Mesenchymal stem cell (in vitro differentiated cells and primary cell): ENCODE results near the gene ACVR1.
A peak's percentile ranks its signal among the peaks of the same experiment; 100 is the strongest.

ENCODE experiments used
- DNase-seq: peaks from one replicate; pipeline ENCODE4 v3.0.0-alpha.2; 2013
- H2AFZ ChIP-seq: one replicate; pipeline ENCODE4 v1.6.1; 2013; ENCODE audit warnings: low read depth, mild to moderate bottlenecking, control low read depth, inconsistent platforms, low read length, moderate library complexity
- H2AK5ac ChIP-seq: 2 replicates; pipeline ENCODE4 v1.6.1; 2013; ENCODE audit warnings: low read length, moderate library complexity, mild to moderate bottlenecking, inconsistent platforms; ENCODE audit not compliant: severe bottlenecking
- H2BK120ac ChIP-seq: one replicate; pipeline ENCODE4 v1.6.1; 2013; ENCODE audit warnings: low read depth, mild to moderate bottlenecking, inconsistent platforms, low read length, moderate library complexity
- H2BK12ac ChIP-seq, 2 experiments: one replicate each; pipeline ENCODE4 v1.6.1; 2013; ENCODE audit warnings: inconsistent platforms in 2 of 2, low read length in 2 of 2, mild to moderate bottlenecking in 2 of 2, moderate library complexity in 2 of 2, control low read depth in 1 of 2
- H2BK15ac ChIP-seq: one replicate; pipeline ENCODE4 v1.6.1; 2013; ENCODE audit warnings: mild to moderate bottlenecking, low read depth, inconsistent platforms; ENCODE audit not compliant: poor library complexity, severe bottlenecking
- H2BK5ac ChIP-seq: 2 replicates; pipeline ENCODE4 v1.6.1; 2013; ENCODE audit warnings: low read depth, mild to moderate bottlenecking, low read length, control low read depth, inconsistent platforms; ENCODE audit not compliant: poor library complexity, severe bottlenecking
- H3K14ac ChIP-seq, 2 experiments: one replicate each; pipeline ENCODE4 v1.6.1; 2013; ENCODE audit warnings: inconsistent platforms in 2 of 2, low read length in 2 of 2, control low read depth in 1 of 2, mild to moderate bottlenecking in 1 of 2, moderate library complexity in 1 of 2
- H3K18ac ChIP-seq, 2 experiments: one replicate each; pipeline ENCODE4 v1.6.1; 2013; ENCODE audit warnings: inconsistent platforms in 2 of 2, low read length in 2 of 2, control low read depth in 1 of 2, low read depth in 1 of 2, mild to moderate bottlenecking in 1 of 2
- H3K23ac ChIP-seq, 2 experiments: one replicate each; pipeline ENCODE4 v1.6.1; 2013; ENCODE audit warnings: inconsistent platforms in 2 of 2, low read length in 2 of 2, mild to moderate bottlenecking in 2 of 2, moderate library complexity in 2 of 2, control low read depth in 1 of 2
- H3K27ac ChIP-seq: 2 replicates; pipeline ENCODE4 v1.5.1; 2013; ENCODE audit warnings: mild to moderate bottlenecking, moderate library complexity, low read length, control low read depth, inconsistent platforms; ENCODE audit not compliant: poor library complexity, severe bottlenecking
- H3K27me3 ChIP-seq, 2 experiments: 2 replicates each; pipeline versions ENCODE4 v1.6.1 to v1.7.0; 2013; ENCODE audit warnings: low read length in 2 of 2, mild to moderate bottlenecking in 2 of 2, moderate library complexity in 2 of 2, control low read depth in 1 of 2, inconsistent platforms in 1 of 2; ENCODE audit not compliant: control insufficient read depth in 1 of 2, insufficient read depth in 1 of 2
- H3K36me3 ChIP-seq, 2 experiments: 2 replicates each; pipeline versions ENCODE4 v1.6.1 to v1.7.0; 2013; ENCODE audit warnings: low read length in 2 of 2, control low read depth in 1 of 2, inconsistent platforms in 1 of 2, low read depth in 1 of 2, mild to moderate bottlenecking in 1 of 2; ENCODE audit not compliant: insufficient read depth in 2 of 2, control insufficient read depth in 1 of 2
- H3K4ac ChIP-seq, 2 experiments: one replicate each; pipeline ENCODE4 v1.6.1; 2013; ENCODE audit warnings: inconsistent platforms in 2 of 2, low read length in 2 of 2, mild to moderate bottlenecking in 2 of 2, moderate library complexity in 2 of 2, control low read depth in 1 of 2, low read depth in 1 of 2
- H3K4me1 ChIP-seq: 2 replicates; pipeline ENCODE4 v1.6.1; 2013; ENCODE audit warnings: low read depth, low read length, control low read depth; ENCODE audit not compliant: control insufficient read depth, insufficient read depth
- H3K4me2 ChIP-seq: 2 replicates; pipeline ENCODE4 v1.6.1; 2013; ENCODE audit warnings: low read length, mild to moderate bottlenecking, inconsistent platforms; ENCODE audit not compliant: poor library complexity, severe bottlenecking
- H3K4me3 ChIP-seq, 2 experiments: 2 replicates each; pipeline versions ENCODE4 v1.5.1 to v1.7.0; 2013; ENCODE audit warnings: low read length in 2 of 2, mild to moderate bottlenecking in 2 of 2, control low read depth in 1 of 2, low read depth in 1 of 2; ENCODE audit not compliant: insufficient read depth in 1 of 2
- H3K79me1 ChIP-seq: replicated peaks from 2 replicates; pipeline ENCODE4 v1.6.1; 2013; ENCODE audit warnings: mild to moderate bottlenecking, control low read depth, low read length, inconsistent platforms; ENCODE audit not compliant: poor library complexity, severe bottlenecking
- H3K9ac ChIP-seq: 2 replicates; pipeline ENCODE4 v1.7.0; 2013; ENCODE audit warnings: mild to moderate bottlenecking, low read length, moderate library complexity
- H3K9me3 ChIP-seq: 2 replicates; pipeline ENCODE4 v1.7.0; 2013; ENCODE audit warnings: mild to moderate bottlenecking, low read length; ENCODE audit not compliant: control insufficient read depth
- H4K8ac ChIP-seq: one replicate; pipeline ENCODE4 v1.6.1; 2013; ENCODE audit warnings: inconsistent platforms, mild to moderate bottlenecking, low read length, moderate library complexity
- H4K91ac ChIP-seq: one replicate; pipeline ENCODE4 v1.6.1; 2013; ENCODE audit warnings: mild to moderate bottlenecking, low read length, inconsistent platforms
- WGBS: methylation state at CpG from one replicate; pipeline ENCODE4 v1.1.7; 2013; ENCODE audit warnings: mixed read lengths; 5-methylcytosine and 5-hydroxymethylcytosine counted together

The ACVR1 gene

GRCh38 chr2:157761520-157761919, 114.6 kb downstream of the ACVR1 start:
- no peaks in the 10 kb centered on the region for H3K27me3 ChIP-seq
- H3K9ac ChIP-seq: no peak overlapping the region
- no peak overlapping the region for H2BK5ac ChIP-seq
- H2AK5ac ChIP-seq: no peak overlapping the region
- H3K14ac ChIP-seq: no peak overlapping the region
- H2BK15ac ChIP-seq: no peak overlapping the region
- H3K23ac ChIP-seq: no peak overlapping the region
- no peak overlapping the region for H4K91ac ChIP-seq
- no peak overlapping the region for H2BK12ac ChIP-seq
- H3K4me2 ChIP-seq: no peak overlapping the region
- H3K4me1 ChIP-seq: no peaks in the 10 kb centered on the region
- H2AFZ ChIP-seq: no peak overlapping the region
- H3K27ac ChIP-seq: no peak overlapping the region
- peak overlapping the region in 1 of 2 experiments; percentile 36 for H3K4me3 ChIP-seq
- H3K4ac ChIP-seq: no peak overlapping the region
- H3K18ac ChIP-seq: no peak overlapping the region
- H3K79me1 ChIP-seq: peaks cover 4% of the 10 kb centered on the region
- H4K8ac ChIP-seq: no peak overlapping the region
- H3K36me3 ChIP-seq: peaks cover 14 to 97% of the 10 kb centered on the region in 2 experiments
- peaks cover 43% of the 10 kb centered on the region for H3K9me3 ChIP-seq
- no peak overlapping the region for H2BK120ac ChIP-seq
- DNase-seq: peak; percentile 36

GRCh38 chr2:157760949-157761348, 115.2 kb downstream of the ACVR1 start:
- no peak overlapping the region for H3K4ac ChIP-seq
- no peak overlapping the region for H3K14ac ChIP-seq
- H3K36me3 ChIP-seq: peaks cover 14 to 97% of the 10 kb centered on the region in 2 experiments
- no peak overlapping the region for H2BK5ac ChIP-seq
- H2BK12ac ChIP-seq: no peak overlapping the region
- H3K23ac ChIP-seq: no peak overlapping the region
- DNase-seq: no peak
- H2AK5ac ChIP-seq: no peak overlapping the region
- no peak overlapping the region for H3K27ac ChIP-seq
- H3K9me3 ChIP-seq: peaks cover 49% of the 10 kb centered on the region
- H3K27me3 ChIP-seq: no peaks in the 10 kb centered on the region
- WGBS: 96% methylated on average over 5 of the region's 5 CpGs
- peaks cover 5% of the 10 kb centered on the region for H3K79me1 ChIP-seq
- H4K91ac ChIP-seq: no peak overlapping the region
- H3K4me2 ChIP-seq: no peak overlapping the region
- no peak overlapping the region for H2BK15ac ChIP-seq
- H3K4me3 ChIP-seq: no peak overlapping the region
- no peak overlapping the region for H3K18ac ChIP-seq
- H2BK120ac ChIP-seq: no peak overlapping the region
- H3K4me1 ChIP-seq: no peaks in the 10 kb centered on the region
- H4K8ac ChIP-seq: no peak overlapping the region
- no peak overlapping the region for H3K9ac ChIP-seq
- no peak overlapping the region for H2AFZ ChIP-seq

DNA sequence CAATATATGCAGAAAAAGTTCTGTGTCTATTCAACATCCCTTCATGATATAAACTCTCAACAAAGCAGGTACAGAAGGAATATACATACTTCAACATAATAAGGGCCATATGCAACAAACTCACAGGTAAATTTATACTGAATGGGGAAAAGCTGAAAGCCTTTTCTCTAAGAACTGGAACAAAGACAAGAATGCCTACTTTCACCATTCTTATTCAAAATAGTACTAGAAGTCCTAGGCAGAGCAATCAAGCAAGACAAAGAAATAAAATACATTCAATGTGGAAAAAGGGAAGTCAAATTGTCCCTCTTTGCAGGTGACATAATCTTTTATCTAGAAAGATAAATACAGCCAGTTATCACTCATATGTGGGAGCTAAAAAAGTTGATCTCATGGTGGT, 116.3 kb downstream of the ACVR1 start:
- Histone ChIP-seq H4K8ac (no peak overlapping the region), H3K18ac (no peak overlapping the region), H2BK12ac (no peak overlapping the region), H3K14ac (no peak overlapping the region), H3K79me1 (peaks cover 5% of the 10 kb centered on the region), H2AK5ac (no peak overlapping the region), H3K4me2 (no peak overlapping the region), H3K23ac (no peak overlapping the region), H3K4me1 (no peaks in the 10 kb centered on the region), H4K91ac (no peak overlapping the region), H3K9me3 (peaks cover 57% of the 10 kb centered on the region), H2BK15ac (no peak overlapping the region), H2BK5ac (no peak overlapping the region), H3K9ac (no peak overlapping the region), H3K27ac (no peak overlapping the region), H2AFZ (no peak overlapping the region), H3K27me3 (no peaks in the 10 kb centered on the region), H2BK120ac (no peak overlapping the region), H3K4ac (no peak overlapping the region), H3K4me3 (no peak overlapping the region), H3K36me3 (peaks cover 14 to 97% of the 10 kb centered on the region in 2 experiments)
- no peak for DNase-seq

DNA sequence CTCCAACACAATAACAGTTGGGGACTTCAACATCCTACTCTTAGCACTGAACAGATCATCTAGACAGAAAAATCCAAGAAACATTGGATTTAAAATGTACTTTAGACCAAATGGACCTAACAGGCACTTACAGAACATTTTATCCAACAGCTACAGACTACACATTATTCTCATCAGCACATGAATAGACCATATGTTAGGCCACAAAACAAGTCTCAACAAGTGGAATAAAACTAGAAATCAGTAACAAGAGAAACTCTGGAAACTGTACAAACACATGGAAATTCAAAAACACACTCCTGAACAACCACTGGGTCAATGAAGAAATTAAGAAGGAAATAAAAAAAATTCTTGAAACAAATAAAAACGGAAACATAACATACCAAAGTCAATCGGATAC, 117.5 kb downstream of the ACVR1 start:
- Histone ChIP-seq H2BK5ac (no peak overlapping the region), H3K4me1 (no peaks in the 10 kb centered on the region), H3K4me3 (no peak overlapping the region), H3K27me3 (no peaks in the 10 kb centered on the region), H3K79me1 (peaks cover 5% of the 10 kb centered on the region), H3K9me3 (peaks cover 57% of the 10 kb centered on the region), H4K91ac (no peak overlapping the region), H3K4ac (no peak overlapping the region), H2BK120ac (no peak overlapping the region), H3K14ac (no peak overlapping the region), H2BK12ac (no peak overlapping the region), H3K18ac (no peak overlapping the region), H3K9ac (no peak overlapping the region), H2AFZ (no peak overlapping the region), H3K23ac (no peak overlapping the region), H2AK5ac (no peak overlapping the region), H3K27ac (no peak overlapping the region), H3K4me2 (no peak overlapping the region), H2BK15ac (no peak overlapping the region), H3K36me3 (peaks cover 8 to 90% of the 10 kb centered on the region in 2 experiments), H4K8ac (no peak overlapping the region)
- no CpG with 5 or more reads among the region's 2 CpGs for WGBS
- no peak for DNase-seq
